SK-N-SH treated with all-trans-retinoic acid at 6 μM for 48 hours (cell line): ENCODE measurements around the gene VSIG1.

Experiments
- ATAC-seq: fragments of 200-7000 bp; cut with Tn5 transposase; 3 replicates; pipeline ENCODE4 v1.9.1; 2020; ENCODE audit warnings: mild to moderate bottlenecking, moderate library complexity
- ARNTL ChIP-seq: fragments of 450-650 bp; formaldehyde crosslinking; IDR thresholded peaks from 2 replicates; pipeline ENCODE4 v1.5.0; 2020; ENCODE audit warnings: low read depth, mild to moderate bottlenecking, moderate library complexity, borderline replicate concordance
- BACH2 ChIP-seq: fragments of 250-450 bp; sonication (Bioruptor Pico); IDR thresholded peaks from 2 replicates; pipeline ENCODE4 v1.9.0; 2021; ENCODE audit warnings: mild to moderate bottlenecking, borderline replicate concordance
- CSDC2 ChIP-seq: fragments of 250-450 bp; sonication (Bioruptor Pico); IDR thresholded peaks from 2 replicates; pipeline ENCODE4 v1.5.0; 2020; ENCODE audit warnings: mild to moderate bottlenecking, moderate library complexity
- ESRRG ChIP-seq: fragments of 250-450 bp; sonication (Bioruptor Pico); IDR thresholded peaks from 2 replicates; pipeline ENCODE4 v1.6.1; 2021; ENCODE audit warnings: mild to moderate bottlenecking
- GLIS3 ChIP-seq: fragments of 250-450 bp; sonication (Bioruptor Pico); IDR thresholded peaks from 2 replicates; pipeline ENCODE4 v1.5.0; 2020; ENCODE audit warnings: mild to moderate bottlenecking, moderate library complexity
- ISL1 ChIP-seq: fragments of 250-450 bp; sonication (Bioruptor Pico); IDR thresholded peaks from 2 replicates; pipeline ENCODE4 v2.1.2; 2022; ENCODE audit warnings: mild to moderate bottlenecking, moderate library complexity
- OSR1 ChIP-seq: fragments of 250-450 bp; sonication (Bioruptor Pico); IDR thresholded peaks from 2 replicates; pipeline ENCODE4 v1.8.0; 2022; ENCODE audit warnings: moderate library complexity, mild to moderate bottlenecking, inconsistent platforms
- PPARA ChIP-seq: fragments of 250-450 bp; sonication (Bioruptor Pico); IDR thresholded peaks from 2 replicates; pipeline ENCODE4 v1.5.0; 2020; ENCODE audit warnings: mild to moderate bottlenecking, borderline replicate concordance
- RARB ChIP-seq: fragments of 250-450 bp; sonication (Bioruptor Pico); IDR thresholded peaks from 2 replicates; pipeline ENCODE4 v1.8.0; 2021; ENCODE audit warnings: mild to moderate bottlenecking, moderate library complexity
- SNAI2 ChIP-seq: fragments of 250-450 bp; sonication (Bioruptor Pico); IDR thresholded peaks from 2 replicates; pipeline ENCODE4 v1.5.0; 2020; ENCODE audit warnings: mild to moderate bottlenecking, moderate library complexity
- TCF4 ChIP-seq: fragments of 250-450 bp; sonication (Bioruptor Pico); IDR thresholded peaks from 2 replicates; pipeline ENCODE4 v1.8.0; 2021; ENCODE audit warnings: mild to moderate bottlenecking, moderate library complexity, borderline replicate concordance
- ZC3H10 ChIP-seq: fragments of 250-450 bp; sonication (Bioruptor Pico); IDR thresholded peaks from 2 replicates; pipeline ENCODE4 v1.5.1; 2021; ENCODE audit warnings: mild to moderate bottlenecking, moderate library complexity
- ZFP3 ChIP-seq: fragments of 250-450 bp; sonication (Bioruptor Pico); IDR thresholded peaks from 2 replicates; pipeline ENCODE4 v1.5.0; 2020; ENCODE audit warnings: mild to moderate bottlenecking, moderate library complexity
- ZFP30 ChIP-seq: fragments of 450-650 bp; formaldehyde crosslinking; IDR thresholded peaks from 2 replicates; pipeline ENCODE4 v1.5.0; 2022; ENCODE audit warnings: mild to moderate bottlenecking, moderate library complexity
- ZNF565 ChIP-seq: fragments of 450-650 bp; formaldehyde crosslinking; conservative IDR thresholded peaks from 2 replicates; pipeline ENCODE4 v1.5.0; 2020; ENCODE audit warnings: low read depth, mild to moderate bottlenecking, moderate library complexity
- ZNF70 ChIP-seq: fragments of 450-650 bp; formaldehyde crosslinking; IDR thresholded peaks from 2 replicates; pipeline ENCODE4 v1.5.0; 2020; ENCODE audit warnings: mild to moderate bottlenecking, moderate library complexity
- ZNF8 ChIP-seq: fragments of 450-650 bp; formaldehyde crosslinking; IDR thresholded peaks from 2 replicates; pipeline ENCODE4 v1.5.0; 2020; ENCODE audit warnings: mild to moderate bottlenecking, moderate library complexity
- TF ChIP-seq, protein P1 (sequence below): fragments of 250-450 bp; sonication (Bioruptor Pico); IDR thresholded peaks from 2 replicates; pipeline ENCODE4 v1.5.0; 2020; ENCODE audit warnings: mild to moderate bottlenecking, moderate library complexity
- TF ChIP-seq, protein P2 (sequence below): fragments of 250-450 bp; sonication (Bioruptor Pico); IDR thresholded peaks from 2 replicates; pipeline ENCODE4 v1.8.0; 2021; ENCODE audit warnings: low read depth, mild to moderate bottlenecking, moderate library complexity, borderline replicate concordance
- TF ChIP-seq, protein P3 (sequence below): fragments of 250-450 bp; sonication (Bioruptor Pico); IDR thresholded peaks from 2 replicates; pipeline ENCODE4 v1.8.0; 2020; ENCODE audit warnings: mild to moderate bottlenecking, moderate library complexity, borderline replicate concordance
- TF ChIP-seq, protein P4 (sequence below): fragments of 250-450 bp; sonication (Bioruptor Pico); IDR thresholded peaks from 2 replicates; pipeline ENCODE4 v1.5.1; 2020; ENCODE audit warnings: low read depth, mild to moderate bottlenecking, moderate library complexity

VSIG1 gene

DNA sequence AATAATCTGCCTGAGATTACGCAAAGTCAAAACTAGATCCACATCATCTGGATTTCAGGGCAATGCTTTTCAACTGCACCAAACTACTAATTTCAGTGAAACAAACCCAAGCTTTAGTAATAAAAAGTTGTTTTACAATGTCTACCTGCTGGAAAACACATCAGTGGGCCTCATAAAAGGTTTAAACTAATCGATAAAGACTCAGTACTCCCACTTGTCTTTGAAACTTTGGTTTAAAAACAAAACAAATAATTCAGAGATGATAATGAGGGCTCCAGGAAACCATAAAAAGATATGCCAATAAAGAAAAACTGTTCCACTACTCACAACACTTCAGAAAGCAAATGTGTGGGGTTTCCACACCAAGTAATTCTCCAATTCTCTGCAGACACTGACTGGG is 36.2 kb downstream of the VSIG1 start:
- ATAC-seq, result no peak

DNA sequence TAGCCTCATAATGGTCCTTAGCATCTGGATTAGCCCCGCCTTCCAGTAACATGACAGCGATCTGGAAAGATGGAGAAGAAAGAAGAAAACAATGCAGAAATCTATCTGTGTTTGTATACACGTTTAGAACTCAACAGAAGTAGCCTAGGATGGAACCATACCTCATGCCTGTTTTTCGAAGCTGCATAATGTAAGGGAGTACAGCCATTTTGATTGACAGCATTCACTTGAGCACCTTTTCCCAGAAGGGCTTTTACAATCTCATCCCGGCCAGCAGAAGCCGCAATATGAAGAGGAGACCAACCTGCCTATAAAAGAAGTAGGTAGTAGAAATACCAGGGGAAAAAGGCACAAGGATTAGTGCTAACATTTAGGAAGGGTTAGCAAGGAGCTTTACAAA is 42.9 kb downstream of the VSIG1 start:
- TF ChIP-seq ZFP3 (CRISPR knock-in tag) (no peak), BACH2 (no peak), ZNF8 (CRISPR knock-in tag) (no peak), SNAI2 (no peak), ISL1 (no peak), ZNF565 (no peak), ZNF70 (no peak), ESRRG (CRISPR knock-in tag) (no peak), RARB (CRISPR knock-in tag) (no peak), ZFP30 (no peak), OSR1 (CRISPR knock-in tag) (no peak), CSDC2 (CRISPR knock-in tag) (no peak), ZC3H10 (no peak), ARNTL (CRISPR knock-in tag) (no peak)
- TF ChIP-seq, protein P1, sequence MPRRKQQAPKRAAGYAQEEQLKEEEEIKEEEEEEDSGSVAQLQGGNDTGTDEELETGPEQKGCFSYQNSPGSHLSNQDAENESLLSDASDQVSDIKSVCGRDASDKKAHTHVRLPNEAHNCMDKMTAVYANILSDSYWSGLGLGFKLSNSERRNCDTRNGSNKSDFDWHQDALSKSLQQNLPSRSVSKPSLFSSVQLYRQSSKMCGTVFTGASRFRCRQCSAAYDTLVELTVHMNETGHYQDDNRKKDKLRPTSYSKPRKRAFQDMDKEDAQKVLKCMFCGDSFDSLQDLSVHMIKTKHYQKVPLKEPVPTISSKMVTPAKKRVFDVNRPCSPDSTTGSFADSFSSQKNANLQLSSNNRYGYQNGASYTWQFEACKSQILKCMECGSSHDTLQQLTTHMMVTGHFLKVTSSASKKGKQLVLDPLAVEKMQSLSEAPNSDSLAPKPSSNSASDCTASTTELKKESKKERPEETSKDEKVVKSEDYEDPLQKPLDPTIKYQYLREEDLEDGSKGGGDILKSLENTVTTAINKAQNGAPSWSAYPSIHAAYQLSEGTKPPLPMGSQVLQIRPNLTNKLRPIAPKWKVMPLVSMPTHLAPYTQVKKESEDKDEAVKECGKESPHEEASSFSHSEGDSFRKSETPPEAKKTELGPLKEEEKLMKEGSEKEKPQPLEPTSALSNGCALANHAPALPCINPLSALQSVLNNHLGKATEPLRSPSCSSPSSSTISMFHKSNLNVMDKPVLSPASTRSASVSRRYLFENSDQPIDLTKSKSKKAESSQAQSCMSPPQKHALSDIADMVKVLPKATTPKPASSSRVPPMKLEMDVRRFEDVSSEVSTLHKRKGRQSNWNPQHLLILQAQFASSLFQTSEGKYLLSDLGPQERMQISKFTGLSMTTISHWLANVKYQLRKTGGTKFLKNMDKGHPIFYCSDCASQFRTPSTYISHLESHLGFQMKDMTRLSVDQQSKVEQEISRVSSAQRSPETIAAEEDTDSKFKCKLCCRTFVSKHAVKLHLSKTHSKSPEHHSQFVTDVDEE, result no peak
- TF ChIP-seq, protein P2, sequence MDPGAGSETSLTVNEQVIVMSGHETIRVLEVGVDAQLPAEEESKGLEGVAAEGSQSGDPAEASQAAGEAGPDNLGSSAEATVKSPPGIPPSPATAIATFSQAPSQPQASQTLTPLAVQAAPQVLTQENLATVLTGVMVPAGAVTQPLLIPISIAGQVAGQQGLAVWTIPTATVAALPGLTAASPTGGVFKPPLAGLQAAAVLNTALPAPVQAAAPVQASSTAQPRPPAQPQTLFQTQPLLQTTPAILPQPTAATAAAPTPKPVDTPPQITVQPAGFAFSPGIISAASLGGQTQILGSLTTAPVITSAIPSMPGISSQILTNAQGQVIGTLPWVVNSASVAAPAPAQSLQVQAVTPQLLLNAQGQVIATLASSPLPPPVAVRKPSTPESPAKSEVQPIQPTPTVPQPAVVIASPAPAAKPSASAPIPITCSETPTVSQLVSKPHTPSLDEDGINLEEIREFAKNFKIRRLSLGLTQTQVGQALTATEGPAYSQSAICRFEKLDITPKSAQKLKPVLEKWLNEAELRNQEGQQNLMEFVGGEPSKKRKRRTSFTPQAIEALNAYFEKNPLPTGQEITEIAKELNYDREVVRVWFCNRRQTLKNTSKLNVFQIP (CRISPR knock-in tag), result no peak
- TF ChIP-seq, protein P3, sequence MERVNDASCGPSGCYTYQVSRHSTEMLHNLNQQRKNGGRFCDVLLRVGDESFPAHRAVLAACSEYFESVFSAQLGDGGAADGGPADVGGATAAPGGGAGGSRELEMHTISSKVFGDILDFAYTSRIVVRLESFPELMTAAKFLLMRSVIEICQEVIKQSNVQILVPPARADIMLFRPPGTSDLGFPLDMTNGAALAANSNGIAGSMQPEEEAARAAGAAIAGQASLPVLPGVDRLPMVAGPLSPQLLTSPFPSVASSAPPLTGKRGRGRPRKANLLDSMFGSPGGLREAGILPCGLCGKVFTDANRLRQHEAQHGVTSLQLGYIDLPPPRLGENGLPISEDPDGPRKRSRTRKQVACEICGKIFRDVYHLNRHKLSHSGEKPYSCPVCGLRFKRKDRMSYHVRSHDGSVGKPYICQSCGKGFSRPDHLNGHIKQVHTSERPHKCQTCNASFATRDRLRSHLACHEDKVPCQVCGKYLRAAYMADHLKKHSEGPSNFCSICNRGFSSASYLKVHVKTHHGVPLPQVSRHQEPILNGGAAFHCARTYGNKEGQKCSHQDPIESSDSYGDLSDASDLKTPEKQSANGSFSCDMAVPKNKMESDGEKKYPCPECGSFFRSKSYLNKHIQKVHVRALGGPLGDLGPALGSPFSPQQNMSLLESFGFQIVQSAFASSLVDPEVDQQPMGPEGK (CRISPR knock-in tag), result no peak
- TF ChIP-seq, protein P4, sequence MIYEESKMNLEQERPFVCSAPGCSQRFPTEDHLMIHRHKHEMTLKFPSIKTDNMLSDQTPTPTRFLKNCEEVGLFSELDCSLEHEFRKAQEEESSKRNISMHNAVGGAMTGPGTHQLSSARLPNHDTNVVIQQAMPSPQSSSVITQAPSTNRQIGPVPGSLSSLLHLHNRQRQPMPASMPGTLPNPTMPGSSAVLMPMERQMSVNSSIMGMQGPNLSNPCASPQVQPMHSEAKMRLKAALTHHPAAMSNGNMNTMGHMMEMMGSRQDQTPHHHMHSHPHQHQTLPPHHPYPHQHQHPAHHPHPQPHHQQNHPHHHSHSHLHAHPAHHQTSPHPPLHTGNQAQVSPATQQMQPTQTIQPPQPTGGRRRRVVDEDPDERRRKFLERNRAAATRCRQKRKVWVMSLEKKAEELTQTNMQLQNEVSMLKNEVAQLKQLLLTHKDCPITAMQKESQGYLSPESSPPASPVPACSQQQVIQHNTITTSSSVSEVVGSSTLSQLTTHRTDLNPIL (CRISPR knock-in tag), result no peak
- ATAC-seq, result no peak

More for the DNA sequence above, 36.2 kb downstream of the VSIG1 start:
- no peak for TF ChIP-seq ARNTL (CRISPR knock-in tag)
- no peak for TF ChIP-seq ISL1
- no peak for TF ChIP-seq ESRRG (CRISPR knock-in tag)
- TF ChIP-seq OSR1 (CRISPR knock-in tag), result no peak
- no peak for TF ChIP-seq SNAI2
- no peak for TF ChIP-seq ZFP3 (CRISPR knock-in tag)
- TF ChIP-seq ZFP30, result no peak
- TF ChIP-seq GLIS3 (CRISPR knock-in tag), result no peak
- no peak for TF ChIP-seq ZNF8 (CRISPR knock-in tag)
- no peak for TF ChIP-seq ZC3H10
- no peak for TF ChIP-seq BACH2
- TF ChIP-seq CSDC2 (CRISPR knock-in tag), result no peak
- TF ChIP-seq TCF4 (CRISPR knock-in tag), result no peak
- TF ChIP-seq PPARA (CRISPR knock-in tag), result no peak
- no peak for TF ChIP-seq ZNF70
- no peak for TF ChIP-seq RARB (CRISPR knock-in tag)
- TF ChIP-seq ZNF565, result no peak
- TF ChIP-seq, protein P1, result no peak
- TF ChIP-seq, protein P2 (CRISPR knock-in tag), result no peak
- TF ChIP-seq, all 23 proteins: peak for 0
